ENCODE data around the gene RPTOR.

Gene RPTOR

GRCh38 chr17:80716986-80717719 is 172.5 kb downstream of the RPTOR start:
- DNase-seq (ENCODE audit: low read depth in 2 of 2): no peak

- DNase-seq (ENCODE audit: low read depth in 2 of 2): no peak
Measured at GRCh38 chr17:80717720-80718083, 173.1 kb downstream of the RPTOR start.

GRCh38 chr17:80718428-80718827 is 173.8 kb downstream of the RPTOR start:
- no peak for DNase-seq (ENCODE audit: low read depth in 2 of 2)

GRCh38 chr17:80719449-80719848 is 174.8 kb downstream of the RPTOR start:
- DNase-seq (ENCODE audit: low read depth in 2 of 2): no peak

- peak; percentile 32 to 49 for DNase-seq (ENCODE audit: low read depth in 2 of 2)
Measured at GRCh38 chr17:80720610-80721577, 176.3 kb downstream of the RPTOR start.

DNA sequence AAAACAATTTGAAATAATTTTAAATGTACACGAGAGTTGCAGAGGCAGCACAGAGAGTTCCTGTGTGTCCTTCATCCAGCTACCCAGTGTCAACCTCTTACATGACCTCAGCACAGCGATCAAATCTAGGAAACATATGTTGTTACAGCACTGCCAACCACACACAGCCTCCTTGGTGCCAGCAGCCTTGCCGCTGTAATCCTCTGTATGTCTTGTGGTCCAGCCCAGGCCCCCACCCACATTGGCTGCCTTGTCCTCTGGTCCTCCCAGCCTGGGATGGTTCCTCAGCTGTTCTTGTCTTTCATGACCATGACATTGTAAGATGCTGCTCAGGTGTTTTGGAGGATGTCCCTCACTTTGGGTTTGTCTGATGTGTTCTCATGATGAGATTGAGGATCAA is 178.0 kb downstream of the RPTOR start:
- DNase-seq (ENCODE audit: low read depth in 2 of 2): no peak

GRCh38 chr17:80724775-80725266 is 180.2 kb downstream of the RPTOR start:
- DNase-seq (ENCODE audit: low read depth in 2 of 2): no peak

DNA sequence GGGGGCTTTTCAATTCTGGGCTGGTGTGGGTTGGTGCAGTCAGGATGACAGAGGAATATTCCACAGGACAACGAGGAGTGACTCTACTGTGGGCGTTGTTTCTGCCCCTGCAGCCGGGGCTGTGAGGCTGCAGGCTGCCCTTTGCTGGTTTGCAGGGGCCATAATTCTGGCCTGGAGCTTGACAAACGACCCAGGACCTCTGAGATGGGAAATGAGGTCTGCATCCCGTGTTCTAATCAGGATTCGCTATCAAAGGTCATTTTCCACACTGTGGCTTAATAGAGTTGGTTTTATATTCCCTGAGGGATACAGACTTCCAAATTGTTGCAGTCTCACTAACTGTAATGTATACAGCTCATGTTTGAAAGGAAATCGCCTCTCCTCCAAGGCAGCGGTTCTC is 180.9 kb downstream of the RPTOR start:
- DNase-seq (ENCODE audit: low read depth in 2 of 2): no peak

DNA sequence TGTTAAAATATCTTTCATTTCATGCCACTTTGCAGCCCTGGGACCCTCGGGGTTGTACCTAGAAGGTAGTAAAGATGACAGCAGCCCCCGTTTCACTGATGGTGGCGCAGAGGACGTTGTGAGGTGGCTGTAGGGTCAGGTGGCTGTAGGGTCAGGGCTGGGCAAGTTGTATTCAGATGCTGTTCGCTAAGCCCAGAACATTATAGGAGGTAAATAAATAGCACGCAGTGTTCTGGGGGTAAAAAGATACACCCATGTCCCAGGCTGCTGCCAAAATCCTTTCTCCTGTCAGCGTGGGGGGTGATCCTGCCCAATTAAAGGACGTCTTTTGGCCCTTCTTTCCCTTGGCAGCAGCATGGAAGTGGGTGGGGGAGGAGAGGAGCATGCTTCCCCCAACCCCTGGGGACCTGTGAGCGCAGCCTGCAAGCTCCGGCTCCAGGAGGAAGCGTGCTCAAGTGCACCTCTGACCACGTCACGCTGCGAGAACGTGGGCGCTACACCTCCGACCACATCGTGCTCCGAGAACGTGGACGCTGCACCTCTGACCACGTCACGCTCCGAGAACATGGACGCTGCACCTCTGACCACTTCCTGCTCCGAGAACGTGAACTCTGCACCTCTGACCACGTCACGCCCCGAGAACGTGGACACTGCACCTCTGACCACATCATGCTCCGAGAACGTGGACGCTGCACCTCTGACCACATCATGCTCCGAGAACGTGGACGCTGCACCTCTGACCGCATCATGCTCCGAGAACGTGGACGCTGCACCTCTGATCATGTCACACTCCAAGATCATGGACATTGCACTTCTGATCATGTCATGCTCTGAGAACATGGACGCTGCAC is 182.1 kb downstream of the RPTOR start:
- DNase-seq (ENCODE audit: low read depth in 2 of 2): no peak

DNA sequence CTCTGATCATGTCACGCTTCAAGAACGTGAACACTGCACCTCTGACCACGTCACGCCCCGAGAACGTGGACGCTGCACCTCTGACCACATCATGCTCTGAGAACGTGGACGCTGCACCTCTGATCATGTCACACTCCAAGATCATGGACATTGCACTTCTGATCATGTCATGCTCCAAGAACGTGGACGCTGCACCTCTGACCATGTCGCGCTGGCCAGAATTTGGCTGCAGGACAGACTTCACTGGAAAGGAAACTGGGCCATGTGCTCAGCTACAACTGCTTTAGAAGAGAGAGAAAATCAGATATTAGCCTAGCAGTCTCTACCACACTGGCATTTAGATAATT is 182.7 kb downstream of the RPTOR start:
- no peak for DNase-seq (ENCODE audit: low read depth in 2 of 2)

DNA sequence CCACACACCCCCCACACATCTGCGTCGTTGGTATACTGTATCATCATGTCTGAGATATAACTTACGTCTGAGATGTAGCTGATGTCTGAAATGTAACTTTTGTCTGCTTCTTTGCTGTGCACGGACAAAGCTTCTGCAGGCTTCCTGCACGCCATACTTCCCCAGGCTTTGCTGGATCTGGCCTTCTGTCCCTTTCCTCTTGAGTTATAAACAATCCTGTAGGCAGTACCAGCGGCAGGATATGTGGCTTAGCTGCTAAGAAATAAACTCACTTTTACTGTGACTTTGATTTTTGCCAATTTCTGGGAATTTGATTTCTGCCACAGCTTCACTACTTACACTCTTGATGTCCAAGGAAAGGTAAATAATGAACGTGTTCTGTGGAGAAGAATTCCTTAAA is 184.4 kb downstream of the RPTOR start:
- DNase-seq (ENCODE audit: low read depth in 2 of 2): no peak

- DNase-seq (ENCODE audit: low read depth in 2 of 2): no peak
Measured at GRCh38 chr17:80729761-80730160, 185.1 kb downstream of the RPTOR start.

GRCh38 chr17:80730739-80731138 is 186.1 kb downstream of the RPTOR start:
- no peak for DNase-seq (ENCODE audit: low read depth in 2 of 2)

- no peak for DNase-seq (ENCODE audit: low read depth in 2 of 2)
Measured at GRCh38 chr17:80731323-80731722, 186.7 kb downstream of the RPTOR start.

- no peak for DNase-seq (ENCODE audit: low read depth in 2 of 2)
Measured at GRCh38 chr17:80732268-80732667, 187.6 kb downstream of the RPTOR start.

DNA sequence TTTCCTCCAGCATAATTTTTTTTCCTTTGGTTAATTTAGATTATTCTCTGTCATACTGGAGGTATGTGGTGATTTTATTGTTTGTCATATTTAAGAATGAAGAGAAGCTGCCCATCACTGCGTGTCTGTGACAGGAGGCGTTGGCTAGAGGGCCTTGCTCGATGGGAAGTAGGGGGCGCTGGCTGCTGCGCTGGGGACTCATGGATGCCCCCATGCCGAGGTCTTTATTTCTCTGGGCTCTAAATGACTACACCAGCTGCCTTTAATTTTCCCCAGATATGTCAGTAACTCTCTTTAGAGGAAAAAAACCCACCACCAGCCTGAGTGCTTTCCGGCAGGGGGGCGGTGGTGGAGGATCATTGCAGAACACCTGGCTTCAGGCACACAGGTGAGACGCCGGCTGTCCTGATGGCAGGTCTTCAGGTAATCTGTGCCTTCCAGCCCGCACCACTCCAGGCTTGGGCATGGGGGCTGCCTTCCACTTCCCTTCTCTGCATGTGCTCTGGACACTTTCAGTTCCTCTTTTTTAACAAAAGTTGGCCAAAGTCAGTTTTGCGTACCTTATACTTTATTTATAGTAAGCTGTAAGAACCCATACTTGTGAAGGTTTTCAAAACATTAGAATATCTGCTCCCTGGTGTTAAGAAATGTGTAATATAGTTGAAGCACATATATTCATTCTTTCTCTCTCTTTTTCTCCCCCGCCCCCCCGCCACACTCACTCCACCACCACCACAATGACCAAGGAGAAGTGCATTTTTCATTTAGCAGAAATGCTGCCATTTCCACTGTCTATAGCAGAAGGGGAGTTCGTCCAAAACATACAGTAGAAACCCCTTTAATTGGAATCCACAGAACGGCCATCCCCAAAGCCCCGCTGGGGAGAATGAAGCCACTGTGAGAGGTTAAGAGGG is 192.7 kb downstream of the RPTOR start:
- DNase-seq (ENCODE audit: low read depth in 2 of 2): no peak

GRCh38 chr17:80738020-80738808 is 193.6 kb downstream of the RPTOR start:
- no peak for DNase-seq (ENCODE audit: low read depth in 2 of 2)

GRCh38 chr17:80738987-80739730 is 194.5 kb downstream of the RPTOR start:
- no peak for DNase-seq (ENCODE audit: low read depth in 2 of 2)

GRCh38 chr17:80740141-80740540 is 195.5 kb downstream of the RPTOR start:
- no peak for DNase-seq (ENCODE audit: low read depth in 2 of 2)
